Esophagus muscularis mucosa (tissue), 3 donors: ENCODE data around the gene ATP11A.

Experiments
- POLR2A ChIP-seq: fragments of 450-650 bp; IDR thresholded peaks from one replicate; pipeline ENCODE4 v1.6.1; 2017; ENCODE audit warnings: antibody characterized with exemption, moderate library complexity, mild to moderate bottlenecking, low read depth
- POLR2AphosphoS5 ChIP-seq, 2 donors: sonication (generic); formaldehyde crosslinking; IDR thresholded peaks; one replicate each; pipeline ENCODE4 v1.6.1; 2017; ENCODE audit warnings: antibody characterized with exemption in 2 of 2
- TF ChIP-seq, protein P1 (sequence below), 3 experiments: fragments of 200-600 bp in 2 of 3; fragments of 450-650 bp in 1 of 3; sonication (generic) in 2 of 3; IDR thresholded peaks; one replicate each; pipeline ENCODE4 v1.5.1; 2017 to 2019; ENCODE audit warnings: antibody characterized with exemption in 3 of 3, mild to moderate bottlenecking in 2 of 3, moderate library complexity in 1 of 3

DNA sequence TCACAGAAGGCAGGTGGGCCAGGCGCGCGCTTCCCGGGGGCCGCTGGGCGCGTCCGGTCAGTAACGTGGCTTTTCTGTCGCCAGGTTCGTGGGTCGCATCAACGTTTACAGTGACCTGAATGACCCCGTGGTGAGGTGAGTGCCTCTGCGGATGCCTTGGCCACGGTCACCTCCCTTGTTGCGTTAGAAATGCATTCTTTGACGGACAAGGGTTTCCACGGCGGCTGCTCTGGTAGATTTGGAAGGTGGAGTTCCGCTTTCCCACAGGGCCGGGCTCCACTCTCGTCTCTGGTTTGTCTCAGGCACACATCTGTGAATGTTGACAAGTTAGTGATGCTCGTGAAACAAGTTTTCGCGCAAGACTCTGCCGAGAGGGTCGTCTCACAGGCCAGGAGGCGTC lies 130.0 kb downstream of the ATP11A start:
- TF ChIP-seq POLR2A (no peak), POLR2AphosphoS5 (IDR thresholded peaks at IDR 0.05) (no peak)
- TF ChIP-seq, protein P1, sequence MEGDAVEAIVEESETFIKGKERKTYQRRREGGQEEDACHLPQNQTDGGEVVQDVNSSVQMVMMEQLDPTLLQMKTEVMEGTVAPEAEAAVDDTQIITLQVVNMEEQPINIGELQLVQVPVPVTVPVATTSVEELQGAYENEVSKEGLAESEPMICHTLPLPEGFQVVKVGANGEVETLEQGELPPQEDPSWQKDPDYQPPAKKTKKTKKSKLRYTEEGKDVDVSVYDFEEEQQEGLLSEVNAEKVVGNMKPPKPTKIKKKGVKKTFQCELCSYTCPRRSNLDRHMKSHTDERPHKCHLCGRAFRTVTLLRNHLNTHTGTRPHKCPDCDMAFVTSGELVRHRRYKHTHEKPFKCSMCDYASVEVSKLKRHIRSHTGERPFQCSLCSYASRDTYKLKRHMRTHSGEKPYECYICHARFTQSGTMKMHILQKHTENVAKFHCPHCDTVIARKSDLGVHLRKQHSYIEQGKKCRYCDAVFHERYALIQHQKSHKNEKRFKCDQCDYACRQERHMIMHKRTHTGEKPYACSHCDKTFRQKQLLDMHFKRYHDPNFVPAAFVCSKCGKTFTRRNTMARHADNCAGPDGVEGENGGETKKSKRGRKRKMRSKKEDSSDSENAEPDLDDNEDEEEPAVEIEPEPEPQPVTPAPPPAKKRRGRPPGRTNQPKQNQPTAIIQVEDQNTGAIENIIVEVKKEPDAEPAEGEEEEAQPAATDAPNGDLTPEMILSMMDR (IDR thresholded peaks at IDR 0.05) = no peak
